ENCODE results near the gene EIF3D. TPM values are rescaled to one million over a fixed set of nuclear protein-coding genes. Genes with fewer than 3 reads are reported as not detected.

EIF3D gene
- total RNA-seq, 2 donors from 2014 or later = 177 to 185 TPM

DNA sequence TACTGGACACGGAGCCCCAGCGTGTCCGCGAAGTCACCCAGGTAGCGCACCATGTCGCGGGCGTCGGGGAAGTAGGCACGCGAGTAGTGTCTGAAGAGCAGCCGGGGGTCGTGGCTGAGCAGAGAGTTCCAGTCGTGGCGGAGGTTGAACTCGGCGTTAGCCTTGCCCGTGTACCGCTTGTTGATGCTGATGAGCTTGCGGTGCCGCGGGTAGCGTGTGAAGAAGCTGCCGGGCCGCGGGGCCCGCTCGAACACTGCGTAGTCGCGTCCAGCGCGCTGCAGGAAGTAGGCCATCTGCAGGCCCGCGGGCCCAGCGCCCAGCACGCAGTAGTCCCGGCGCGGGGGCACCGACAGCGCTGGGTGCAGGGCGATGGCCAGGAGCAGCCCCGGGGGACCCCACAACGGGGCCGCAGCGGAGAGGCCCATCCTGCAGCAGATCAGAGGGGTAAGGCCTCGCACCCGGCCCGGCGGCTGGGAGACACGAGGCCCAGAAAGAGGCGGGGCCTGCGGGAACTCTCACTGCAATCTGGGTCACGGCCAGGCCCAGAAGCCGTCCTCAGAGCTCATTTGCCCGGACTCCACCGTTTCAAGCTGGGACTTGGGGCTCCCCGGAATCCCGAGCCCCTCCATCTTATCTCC lies 22.8 kb downstream of the EIF3D start:
- TF ChIP-seq, protein P1, sequence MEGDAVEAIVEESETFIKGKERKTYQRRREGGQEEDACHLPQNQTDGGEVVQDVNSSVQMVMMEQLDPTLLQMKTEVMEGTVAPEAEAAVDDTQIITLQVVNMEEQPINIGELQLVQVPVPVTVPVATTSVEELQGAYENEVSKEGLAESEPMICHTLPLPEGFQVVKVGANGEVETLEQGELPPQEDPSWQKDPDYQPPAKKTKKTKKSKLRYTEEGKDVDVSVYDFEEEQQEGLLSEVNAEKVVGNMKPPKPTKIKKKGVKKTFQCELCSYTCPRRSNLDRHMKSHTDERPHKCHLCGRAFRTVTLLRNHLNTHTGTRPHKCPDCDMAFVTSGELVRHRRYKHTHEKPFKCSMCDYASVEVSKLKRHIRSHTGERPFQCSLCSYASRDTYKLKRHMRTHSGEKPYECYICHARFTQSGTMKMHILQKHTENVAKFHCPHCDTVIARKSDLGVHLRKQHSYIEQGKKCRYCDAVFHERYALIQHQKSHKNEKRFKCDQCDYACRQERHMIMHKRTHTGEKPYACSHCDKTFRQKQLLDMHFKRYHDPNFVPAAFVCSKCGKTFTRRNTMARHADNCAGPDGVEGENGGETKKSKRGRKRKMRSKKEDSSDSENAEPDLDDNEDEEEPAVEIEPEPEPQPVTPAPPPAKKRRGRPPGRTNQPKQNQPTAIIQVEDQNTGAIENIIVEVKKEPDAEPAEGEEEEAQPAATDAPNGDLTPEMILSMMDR (IDR thresholded peaks at IDR 0.05) = no peak
- H3K27ac ChIP-seq = peak overlapping the region in 1 of 2 donors; percentile 79
- peaks cover 9% of the 10 kb centered on the region for H3K36me3 ChIP-seq
- H3K9me3 ChIP-seq = no peaks in the 10 kb centered on the region
- no peaks in the 10 kb centered on the region for H3K27me3 ChIP-seq
- peaks cover 0 to 19% of the 10 kb centered on the region in 2 donors for H3K4me1 ChIP-seq
- peak overlapping the region in 1 of 2 donors; percentile 68 for H3K4me3 ChIP-seq
- no peak for DNase-seq (ENCODE audit: low spot score)

DNA sequence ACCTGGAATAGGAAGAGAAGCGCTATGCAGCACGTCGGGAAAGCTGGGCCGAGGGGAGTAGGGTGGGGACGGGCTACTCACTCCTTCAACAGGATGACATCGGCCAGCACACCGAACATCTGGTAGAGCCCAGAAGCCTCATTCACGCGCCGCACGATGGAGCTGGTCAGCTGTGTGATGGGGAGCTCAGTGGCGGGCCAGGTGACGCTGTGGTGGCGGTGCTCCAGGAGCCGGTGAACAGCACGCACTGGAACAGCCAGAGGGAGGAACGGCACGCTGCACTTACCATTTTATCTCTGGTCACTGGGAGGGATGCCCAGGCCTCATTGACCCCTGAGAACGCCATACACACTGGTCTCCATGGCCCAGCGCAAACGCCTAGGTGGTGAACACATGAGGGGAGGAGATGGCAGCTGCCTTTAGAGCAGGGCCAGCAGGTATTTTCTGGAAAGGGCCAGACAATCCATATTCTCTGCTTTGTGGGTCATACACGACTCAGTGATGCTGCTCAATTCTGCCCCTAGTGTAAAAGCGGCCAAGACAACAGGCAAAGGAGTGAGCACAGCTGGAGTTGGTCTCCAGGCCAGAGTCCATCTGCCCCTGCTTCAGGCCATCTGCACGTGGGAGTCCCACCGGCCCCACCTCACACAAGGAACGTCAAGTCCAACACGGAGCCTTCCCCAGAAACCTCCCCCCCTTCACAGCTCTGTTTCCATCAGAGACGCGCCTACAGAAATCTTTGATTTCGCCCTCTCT lies 30.9 kb downstream of the EIF3D start:
- H3K9me3 ChIP-seq = no peaks in the 10 kb centered on the region
- no peaks in the 10 kb centered on the region for H3K4me1 ChIP-seq
- peaks cover 7% of the 10 kb centered on the region for H3K36me3 ChIP-seq
- TF ChIP-seq, protein P1 (IDR thresholded peaks at IDR 0.05) = no peak
- H3K27ac ChIP-seq = no peak overlapping the region
- no peak overlapping the region for H3K4me3 ChIP-seq
- H3K27me3 ChIP-seq = no peaks in the 10 kb centered on the region
- no peak for DNase-seq (ENCODE audit: low spot score)

DNA sequence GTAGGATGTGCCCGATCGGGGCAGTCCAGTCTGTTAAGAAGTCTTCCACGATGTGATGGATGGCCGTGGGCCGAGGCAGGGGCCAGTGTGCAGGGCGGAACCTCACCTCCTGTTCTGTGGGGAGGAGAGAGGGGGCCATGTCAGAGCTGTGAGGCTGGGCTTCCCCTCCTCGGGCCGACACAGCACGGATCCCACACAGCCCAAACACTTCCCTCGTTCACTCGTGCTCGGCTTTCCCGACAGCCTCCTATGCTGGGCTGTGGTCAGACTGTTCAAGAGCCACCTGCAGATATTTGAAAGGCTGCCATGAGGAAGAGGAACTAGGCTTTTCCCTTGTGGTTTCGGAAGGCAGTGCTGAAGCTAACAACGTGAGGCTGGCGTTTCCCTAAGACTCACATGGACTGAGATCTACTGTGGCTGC lies 35.3 kb downstream of the EIF3D start:
- Histone ChIP-seq H3K4me1 (peaks cover 0 to 11% of the 10 kb centered on the region in 2 donors), H3K4me3 (no peak overlapping the region), H3K27me3 (no peaks in the 10 kb centered on the region), H3K36me3 (peaks cover 21% of the 10 kb centered on the region), H3K27ac (no peak overlapping the region), H3K9me3 (no peaks in the 10 kb centered on the region)
- TF ChIP-seq, protein P1 (IDR thresholded peaks at IDR 0.05) = no peak
- DNase-seq (ENCODE audit: low spot score) = no peak

DNA sequence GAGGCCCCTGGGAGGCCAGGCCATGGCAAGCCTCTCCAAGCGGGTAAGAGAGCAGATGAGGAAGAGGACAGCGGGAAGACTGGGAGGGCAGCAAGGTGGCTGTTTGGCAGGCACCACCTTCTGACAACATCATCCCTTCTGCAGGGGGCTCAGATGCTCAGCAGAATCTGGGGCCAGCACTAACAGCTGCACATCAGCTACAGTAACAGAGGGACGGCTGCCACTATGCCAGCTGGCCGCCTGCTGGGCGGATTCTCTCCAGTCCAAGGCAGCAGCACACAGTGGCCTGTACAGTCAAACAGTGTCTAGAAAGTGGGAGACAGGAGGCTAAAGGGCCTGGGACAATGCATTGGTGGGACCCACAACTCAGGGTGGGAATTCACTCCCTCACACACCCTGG lies 36.9 kb downstream of the EIF3D start:
- no peaks in the 10 kb centered on the region for H3K9me3 ChIP-seq
- peaks cover 21% of the 10 kb centered on the region for H3K36me3 ChIP-seq
- no peak overlapping the region for H3K27ac ChIP-seq
- TF ChIP-seq, protein P1 (IDR thresholded peaks at IDR 0.05) = no peak
- no peaks in the 10 kb centered on the region for H3K27me3 ChIP-seq
- peaks cover 0 to 11% of the 10 kb centered on the region in 2 donors for H3K4me1 ChIP-seq
- H3K4me3 ChIP-seq = no peak overlapping the region
- DNase-seq (ENCODE audit: low spot score) = no peak

DNA sequence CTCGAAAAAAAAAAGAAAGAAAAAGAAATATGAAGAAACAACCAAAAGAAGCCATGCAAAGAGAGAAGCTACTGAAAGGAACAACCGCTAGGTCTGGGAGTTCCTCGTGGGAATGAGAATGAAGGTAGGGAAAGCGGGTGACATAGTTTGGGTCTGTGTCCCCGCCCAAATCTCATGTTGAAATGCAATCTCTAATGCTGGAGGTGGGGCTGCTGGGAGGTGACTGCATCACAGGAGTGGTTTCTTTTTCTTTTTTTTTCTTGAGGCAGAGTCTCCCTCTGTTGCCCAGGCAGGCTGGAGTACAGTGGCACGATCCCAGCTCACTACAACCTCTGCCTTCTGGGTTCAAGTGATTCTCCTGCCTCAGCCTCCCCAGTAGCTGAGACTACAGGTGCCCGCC lies 37.8 kb downstream of the EIF3D start:
- Histone ChIP-seq H3K9me3 (no peaks in the 10 kb centered on the region), H3K27ac (no peak overlapping the region), H3K4me1 (peaks cover 0 to 11% of the 10 kb centered on the region in 2 donors), H3K27me3 (no peaks in the 10 kb centered on the region), H3K4me3 (no peak overlapping the region), H3K36me3 (peaks cover 21% of the 10 kb centered on the region)
- no peak for DNase-seq (ENCODE audit: low spot score)
- TF ChIP-seq, protein P1 (IDR thresholded peaks at IDR 0.05) = no peak
